Measurements from ENCODE around the gene MEGF10. TPM values are rescaled to one million over a fixed set of nuclear protein-coding genes. Genes with fewer than 3 reads are reported as not detected.

MEGF10 gene
- total and polyA plus RNA-seq, 2 of the 8 experiments (the other 6 are each of a cell fraction or from before 2014, with no cell fraction given), result 38.2 to 53.1 TPM

- Histone ChIP-seq H2BK20ac (ENCODE audit: low read length) (no peak overlapping the region), H4K8ac (ENCODE audit: extremely low read depth, insufficient read depth, low read length) (no peak overlapping the region), H3K4ac (replicated peaks; ENCODE audit: insufficient read length, low read depth, low read length) (no peak overlapping the region), H3K36me3 (ENCODE audit: control insufficient read depth in 2 of 4, insufficient read depth in 4 of 4, low read length in 3 of 4) (peaks cover 0 to 17% (median 14%) of the 10 kb centered on the region in 4 experiments), H3K56ac (replicated peaks; ENCODE audit: insufficient read length, low read depth, low read length) (no peak overlapping the region), H3K4me2 (ENCODE audit: insufficient read depth in 1 of 2, low read depth in 2 of 2, low read length in 2 of 2) (no peak overlapping the region), H3K23ac (ENCODE audit: insufficient read length) (no peak overlapping the region), H4K20me1 (replicated peaks in 1 of 2; ENCODE audit: control insufficient read depth in 1 of 2, insufficient read depth in 2 of 2, low read length in 2 of 2) (no peaks in the 10 kb centered on the region), H3K4me3 (ENCODE audit: extremely low read depth in 1 of 4, insufficient read depth in 2 of 4, low read depth in 3 of 4, low read length in 4 of 4) (no peak overlapping the region), H2BK15ac (ENCODE audit: low read length) (no peak overlapping the region), H4K5ac (ENCODE audit: insufficient read length, low read depth, low read length) (no peak overlapping the region), H3K14ac (ENCODE audit: insufficient read length) (no peak overlapping the region), H2BK120ac (replicated peaks; ENCODE audit: low read depth, low read length) (no peak overlapping the region), H3K27ac (ENCODE audit: low read depth, low read length) (no peak overlapping the region), H3K79me2 (ENCODE audit: control insufficient read depth in 1 of 2, insufficient read depth in 2 of 2, low read length in 2 of 2) (no peaks in the 10 kb centered on the region), H4K91ac (replicated peaks; ENCODE audit: insufficient read length, low read length) (no peak overlapping the region), H3K27me3 (replicated peaks in 1 of 4; ENCODE audit: control insufficient read depth in 3 of 4, extremely low read depth in 1 of 4, insufficient read depth in 3 of 4, low read length in 3 of 4) (no peaks in the 10 kb centered on the region), H2BK5ac (ENCODE audit: low read depth, low read length) (no peak overlapping the region), H3K9ac (replicated peaks in 1 of 4; ENCODE audit: extremely low read depth in 1 of 4, low read depth in 3 of 4, low read length in 3 of 4) (no peak overlapping the region), H2BK12ac (ENCODE audit: low read depth, low read length) (no peak overlapping the region; the same call in 1 of the 2 replicates), H3K18ac (ENCODE audit: extremely low read depth, low read length) (no peak overlapping the region), H2AK5ac (ENCODE audit: low read depth, low read length) (no peak overlapping the region), H3K23me2 (ENCODE audit: low read depth, low read length) (no peaks in the 10 kb centered on the region), H3K9me3 (ENCODE audit: insufficient read depth in 2 of 2, low read depth in 1 of 2, low read length in 1 of 2) (peaks cover 0 to 2% of the 10 kb centered on the region in 2 experiments; a peak in 1 of 4 replicates), H3K79me1 (ENCODE audit: low read depth, low read length) (no peaks in the 10 kb centered on the region), H2AFZ (ENCODE audit: low read length) (no peak overlapping the region), H3K4me1 (replicated peaks in 1 of 4; ENCODE audit: control insufficient read depth in 3 of 4, insufficient read depth in 4 of 4, low read length in 3 of 4) (no peaks in the 10 kb centered on the region; a peak in 1 of 7 replicates)
- DNase-seq (ENCODE audit: low read depth in 1 of 2, low spot score in 2 of 2) (no peak), FAIRE-seq (no peak)
- 92% methylated on average over 18 of the region's 18 CpGs; no CpG with 5 or more reads in 1 of the 2 experiments for WGBS, 2 experiments (ENCODE audit: extremely low coverage in 1 of 2, insufficient coverage in 1 of 2, insufficient read length in 1 of 2, insufficient replicate concordance in 2 of 2, low coverage in 1 of 2, low lambda C conversion rate in 2 of 2, missing lambda C conversion rate in 1 of 2)
- ChIA-PET POLR2A (ENCODE audit: partially characterized antibody) (no interaction called here), CTCF (ENCODE audit: partially characterized antibody) (interaction anchor here (1.2 kb wide), 1 partner anchor 21 kb away, joined by 4 read pairs; no protein-coding TSS in a partner anchor)
- TF ChIP-seq KDM5A (IDR thresholded peaks at IDR 0.05; ENCODE audit: low read length) (no peak), TBP (IDR thresholded peaks at IDR 0.05; ENCODE audit: low read depth, low read length) (no peak), RXRA (IDR thresholded peaks at IDR 0.05; ENCODE audit: insufficient read depth, low read depth, low read length) (no peak), SP4 (IDR thresholded peaks at IDR 0.05; ENCODE audit: low read length) (no peak), KDM4A (IDR thresholded peaks at IDR 0.05; ENCODE audit: low read depth, low read length, severe bottlenecking) (no peak), CHD2 (IDR thresholded peaks at IDR 0.05; ENCODE audit: low read length) (no peak), POLR2AphosphoS5 (IDR thresholded peaks at IDR 0.05; ENCODE audit: low read depth, low read length) (no peak; the same call in 1 of the 2 replicates), SRF (IDR thresholded peaks at IDR 0.05; ENCODE audit: low read depth, low read length) (no peak), GTF2F1 (IDR thresholded peaks at IDR 0.05; ENCODE audit: borderline replicate concordance, low read depth, low read length) (no peak), RBBP5 (IDR thresholded peaks at IDR 0.05; ENCODE audit: borderline replicate concordance, low read depth, low read length) (no peak), CHD1 (IDR thresholded peaks at IDR 0.05; ENCODE audit: low read depth, low read length) (no peak)
Measured at GRCh38 chr5:127419683-127420257, 129.2 kb downstream of the MEGF10 start.

Data from H1 (cell line).